ENCODE measurements around the gene HOXD10. TPM values are rescaled to one million over a fixed set of nuclear protein-coding genes. Genes with fewer than 3 reads are reported as not detected.
A peak's percentile ranks its signal among the peaks of the same experiment; 100 is the strongest.

The HOXD10 gene
- total and polyA plus RNA-seq, 9 of the 15 experiments (the other 6 are each of a cell fraction or from before 2014, with no cell fraction given): not detected

DNA sequence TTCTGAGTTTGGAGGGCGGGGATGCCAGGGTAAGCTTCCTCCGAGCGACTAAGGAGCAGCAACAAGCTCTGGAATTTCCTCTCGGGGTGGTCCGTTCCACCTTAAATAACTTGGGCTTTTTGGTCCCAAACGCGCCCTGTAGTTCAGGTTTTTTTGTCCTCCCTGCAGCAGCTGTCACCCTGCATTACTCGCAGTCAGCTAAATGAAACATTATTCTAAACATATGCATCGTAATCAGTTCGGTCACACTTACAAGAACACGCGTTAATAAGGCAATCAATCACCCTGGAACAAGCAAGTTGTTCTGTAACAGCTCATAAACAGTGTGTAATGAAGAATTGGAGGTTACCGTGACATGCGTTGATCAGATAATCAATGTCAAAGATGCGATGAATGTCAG, 41.1 kb upstream of the HOXD10 start (continued):
- TF ChIP-seq, protein P1, sequence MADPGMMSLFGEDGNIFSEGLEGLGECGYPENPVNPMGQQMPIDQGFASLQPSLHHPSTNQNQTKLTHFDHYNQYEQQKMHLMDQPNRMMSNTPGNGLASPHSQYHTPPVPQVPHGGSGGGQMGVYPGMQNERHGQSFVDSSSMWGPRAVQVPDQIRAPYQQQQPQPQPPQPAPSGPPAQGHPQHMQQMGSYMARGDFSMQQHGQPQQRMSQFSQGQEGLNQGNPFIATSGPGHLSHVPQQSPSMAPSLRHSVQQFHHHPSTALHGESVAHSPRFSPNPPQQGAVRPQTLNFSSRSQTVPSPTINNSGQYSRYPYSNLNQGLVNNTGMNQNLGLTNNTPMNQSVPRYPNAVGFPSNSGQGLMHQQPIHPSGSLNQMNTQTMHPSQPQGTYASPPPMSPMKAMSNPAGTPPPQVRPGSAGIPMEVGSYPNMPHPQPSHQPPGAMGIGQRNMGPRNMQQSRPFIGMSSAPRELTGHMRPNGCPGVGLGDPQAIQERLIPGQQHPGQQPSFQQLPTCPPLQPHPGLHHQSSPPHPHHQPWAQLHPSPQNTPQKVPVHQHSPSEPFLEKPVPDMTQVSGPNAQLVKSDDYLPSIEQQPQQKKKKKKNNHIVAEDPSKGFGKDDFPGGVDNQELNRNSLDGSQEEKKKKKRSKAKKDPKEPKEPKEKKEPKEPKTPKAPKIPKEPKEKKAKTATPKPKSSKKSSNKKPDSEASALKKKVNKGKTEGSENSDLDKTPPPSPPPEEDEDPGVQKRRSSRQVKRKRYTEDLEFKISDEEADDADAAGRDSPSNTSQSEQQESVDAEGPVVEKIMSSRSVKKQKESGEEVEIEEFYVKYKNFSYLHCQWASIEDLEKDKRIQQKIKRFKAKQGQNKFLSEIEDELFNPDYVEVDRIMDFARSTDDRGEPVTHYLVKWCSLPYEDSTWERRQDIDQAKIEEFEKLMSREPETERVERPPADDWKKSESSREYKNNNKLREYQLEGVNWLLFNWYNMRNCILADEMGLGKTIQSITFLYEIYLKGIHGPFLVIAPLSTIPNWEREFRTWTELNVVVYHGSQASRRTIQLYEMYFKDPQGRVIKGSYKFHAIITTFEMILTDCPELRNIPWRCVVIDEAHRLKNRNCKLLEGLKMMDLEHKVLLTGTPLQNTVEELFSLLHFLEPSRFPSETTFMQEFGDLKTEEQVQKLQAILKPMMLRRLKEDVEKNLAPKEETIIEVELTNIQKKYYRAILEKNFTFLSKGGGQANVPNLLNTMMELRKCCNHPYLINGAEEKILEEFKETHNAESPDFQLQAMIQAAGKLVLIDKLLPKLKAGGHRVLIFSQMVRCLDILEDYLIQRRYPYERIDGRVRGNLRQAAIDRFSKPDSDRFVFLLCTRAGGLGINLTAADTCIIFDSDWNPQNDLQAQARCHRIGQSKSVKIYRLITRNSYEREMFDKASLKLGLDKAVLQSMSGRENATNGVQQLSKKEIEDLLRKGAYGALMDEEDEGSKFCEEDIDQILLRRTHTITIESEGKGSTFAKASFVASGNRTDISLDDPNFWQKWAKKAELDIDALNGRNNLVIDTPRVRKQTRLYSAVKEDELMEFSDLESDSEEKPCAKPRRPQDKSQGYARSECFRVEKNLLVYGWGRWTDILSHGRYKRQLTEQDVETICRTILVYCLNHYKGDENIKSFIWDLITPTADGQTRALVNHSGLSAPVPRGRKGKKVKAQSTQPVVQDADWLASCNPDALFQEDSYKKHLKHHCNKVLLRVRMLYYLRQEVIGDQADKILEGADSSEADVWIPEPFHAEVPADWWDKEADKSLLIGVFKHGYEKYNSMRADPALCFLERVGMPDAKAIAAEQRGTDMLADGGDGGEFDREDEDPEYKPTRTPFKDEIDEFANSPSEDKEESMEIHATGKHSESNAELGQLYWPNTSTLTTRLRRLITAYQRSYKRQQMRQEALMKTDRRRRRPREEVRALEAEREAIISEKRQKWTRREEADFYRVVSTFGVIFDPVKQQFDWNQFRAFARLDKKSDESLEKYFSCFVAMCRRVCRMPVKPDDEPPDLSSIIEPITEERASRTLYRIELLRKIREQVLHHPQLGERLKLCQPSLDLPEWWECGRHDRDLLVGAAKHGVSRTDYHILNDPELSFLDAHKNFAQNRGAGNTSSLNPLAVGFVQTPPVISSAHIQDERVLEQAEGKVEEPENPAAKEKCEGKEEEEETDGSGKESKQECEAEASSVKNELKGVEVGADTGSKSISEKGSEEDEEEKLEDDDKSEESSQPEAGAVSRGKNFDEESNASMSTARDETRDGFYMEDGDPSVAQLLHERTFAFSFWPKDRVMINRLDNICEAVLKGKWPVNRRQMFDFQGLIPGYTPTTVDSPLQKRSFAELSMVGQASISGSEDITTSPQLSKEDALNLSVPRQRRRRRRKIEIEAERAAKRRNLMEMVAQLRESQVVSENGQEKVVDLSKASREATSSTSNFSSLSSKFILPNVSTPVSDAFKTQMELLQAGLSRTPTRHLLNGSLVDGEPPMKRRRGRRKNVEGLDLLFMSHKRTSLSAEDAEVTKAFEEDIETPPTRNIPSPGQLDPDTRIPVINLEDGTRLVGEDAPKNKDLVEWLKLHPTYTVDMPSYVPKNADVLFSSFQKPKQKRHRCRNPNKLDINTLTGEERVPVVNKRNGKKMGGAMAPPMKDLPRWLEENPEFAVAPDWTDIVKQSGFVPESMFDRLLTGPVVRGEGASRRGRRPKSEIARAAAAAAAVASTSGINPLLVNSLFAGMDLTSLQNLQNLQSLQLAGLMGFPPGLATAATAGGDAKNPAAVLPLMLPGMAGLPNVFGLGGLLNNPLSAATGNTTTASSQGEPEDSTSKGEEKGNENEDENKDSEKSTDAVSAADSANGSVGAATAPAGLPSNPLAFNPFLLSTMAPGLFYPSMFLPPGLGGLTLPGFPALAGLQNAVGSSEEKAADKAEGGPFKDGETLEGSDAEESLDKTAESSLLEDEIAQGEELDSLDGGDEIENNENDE (IDR thresholded peaks at IDR 0.05; ENCODE audit: low read depth, low read length): no peak
- TF ChIP-seq, protein P2, sequence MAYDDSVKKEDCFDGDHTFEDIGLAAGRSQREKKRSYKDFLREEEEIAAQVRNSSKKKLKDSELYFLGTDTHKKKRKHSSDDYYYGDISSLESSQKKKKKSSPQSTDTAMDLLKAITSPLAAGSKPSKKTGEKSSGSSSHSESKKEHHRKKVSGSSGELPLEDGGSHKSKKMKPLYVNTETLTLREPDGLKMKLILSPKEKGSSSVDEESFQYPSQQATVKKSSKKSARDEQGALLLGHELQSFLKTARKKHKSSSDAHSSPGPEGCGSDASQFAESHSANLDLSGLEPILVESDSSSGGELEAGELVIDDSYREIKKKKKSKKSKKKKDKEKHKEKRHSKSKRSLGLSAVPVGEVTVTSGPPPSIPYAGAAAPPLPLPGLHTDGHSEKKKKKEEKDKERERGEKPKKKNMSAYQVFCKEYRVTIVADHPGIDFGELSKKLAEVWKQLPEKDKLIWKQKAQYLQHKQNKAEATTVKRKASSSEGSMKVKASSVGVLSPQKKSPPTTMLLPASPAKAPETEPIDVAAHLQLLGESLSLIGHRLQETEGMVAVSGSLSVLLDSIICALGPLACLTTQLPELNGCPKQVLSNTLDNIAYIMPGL (CRISPR knock-in tag; IDR thresholded peaks at IDR 0.05): no peak
- TF ChIP-seq NRF1 (conservative IDR thresholded peaks at IDR 0.05 in 1 of 2, IDR thresholded peaks at IDR 0.05 in 1 of 2): no peak
- no peak for TF ChIP-seq CEBPB (tag; IDR thresholded peaks at IDR 0.05)
- no peak for TF ChIP-seq HNRNPH1 (optimal IDR thresholded peaks at IDR 0.05; ENCODE audit: low read depth, low read length)
- TF ChIP-seq, protein P3, sequence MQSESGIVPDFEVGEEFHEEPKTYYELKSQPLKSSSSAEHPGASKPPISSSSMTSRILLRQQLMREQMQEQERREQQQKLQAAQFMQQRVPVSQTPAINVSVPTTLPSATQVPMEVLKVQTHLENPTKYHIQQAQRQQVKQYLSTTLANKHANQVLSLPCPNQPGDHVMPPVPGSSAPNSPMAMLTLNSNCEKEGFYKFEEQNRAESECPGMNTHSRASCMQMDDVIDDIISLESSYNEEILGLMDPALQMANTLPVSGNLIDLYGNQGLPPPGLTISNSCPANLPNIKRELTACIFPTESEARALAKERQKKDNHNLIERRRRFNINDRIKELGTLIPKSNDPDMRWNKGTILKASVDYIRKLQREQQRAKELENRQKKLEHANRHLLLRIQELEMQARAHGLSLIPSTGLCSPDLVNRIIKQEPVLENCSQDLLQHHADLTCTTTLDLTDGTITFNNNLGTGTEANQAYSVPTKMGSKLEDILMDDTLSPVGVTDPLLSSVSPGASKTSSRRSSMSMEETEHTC (IDR thresholded peaks at IDR 0.05): no peak
- TF ChIP-seq EZH2 (IDR thresholded peaks at IDR 0.05; ENCODE audit: borderline replicate concordance, low read depth, low read length): peak; percentile 68; the same call in 1 of the 2 replicates
- no peak for TF ChIP-seq BRD4 (IDR thresholded peaks at IDR 0.05)
- no peak for TF ChIP-seq PYGO2 (tag; IDR thresholded peaks at IDR 0.05)
- no peak for TF ChIP-seq RAD51 (IDR thresholded peaks at IDR 0.05; ENCODE audit: borderline replicate concordance, low read depth)
- no peak for TF ChIP-seq MTF1 (CRISPR knock-in tag; IDR thresholded peaks at IDR 0.05; ENCODE audit: borderline replicate concordance)
- no peak for TF ChIP-seq HDAC3 (IDR thresholded peaks at IDR 0.05; ENCODE audit: borderline replicate concordance, partially characterized antibody)
- TF ChIP-seq SETDB1 (IDR thresholded peaks at IDR 0.05; ENCODE audit: low read length): no peak
- TF ChIP-seq EP400 (IDR thresholded peaks at IDR 0.05): no peak
- TF ChIP-seq MTA2 (IDR thresholded peaks at IDR 0.05; ENCODE audit: low read depth): no peak
- no peak for TF ChIP-seq ZNF561 (CRISPR knock-in tag; conservative IDR thresholded peaks at IDR 0.05)
